T-helper 2 cell treated with Interferon-gamma antibody and Interleukin-4, amounts not matched to agents 100 ng/mL and 5 ng/mL, for 36 hours (primary cell): ENCODE measurements around the gene SLC6A3. TPM values are rescaled to one million over a fixed set of nuclear protein-coding genes. Genes with fewer than 3 reads are reported as not detected.
"Not testable (repeated sequence)": the region's sequence is repeated elsewhere in the genome, so short reads cannot be mapped to it uniquely, and the experiment has no call there.

Experiments
- intact Hi-C: fragments of 100-400 bp; cut with micrococcal nuclease; formaldehyde crosslinking; loops from one replicate; pipeline ENCODE4 v1.15.1; 2023
- total RNA-seq: library from RNA; stranded (reverse); gene quantifications from 2 replicates; pipeline ENCODE4 v1.2.3, GENCODE V29; 2022

SLC6A3 gene
- total RNA-seq, 1 donor from 2014 or later, result 0.39 TPM

- intact Hi-C loops, result not testable (repeated sequence)
Observed at GRCh38 chr5:1422522-1422921, 22.7 kb downstream of the SLC6A3 start.

DNA sequence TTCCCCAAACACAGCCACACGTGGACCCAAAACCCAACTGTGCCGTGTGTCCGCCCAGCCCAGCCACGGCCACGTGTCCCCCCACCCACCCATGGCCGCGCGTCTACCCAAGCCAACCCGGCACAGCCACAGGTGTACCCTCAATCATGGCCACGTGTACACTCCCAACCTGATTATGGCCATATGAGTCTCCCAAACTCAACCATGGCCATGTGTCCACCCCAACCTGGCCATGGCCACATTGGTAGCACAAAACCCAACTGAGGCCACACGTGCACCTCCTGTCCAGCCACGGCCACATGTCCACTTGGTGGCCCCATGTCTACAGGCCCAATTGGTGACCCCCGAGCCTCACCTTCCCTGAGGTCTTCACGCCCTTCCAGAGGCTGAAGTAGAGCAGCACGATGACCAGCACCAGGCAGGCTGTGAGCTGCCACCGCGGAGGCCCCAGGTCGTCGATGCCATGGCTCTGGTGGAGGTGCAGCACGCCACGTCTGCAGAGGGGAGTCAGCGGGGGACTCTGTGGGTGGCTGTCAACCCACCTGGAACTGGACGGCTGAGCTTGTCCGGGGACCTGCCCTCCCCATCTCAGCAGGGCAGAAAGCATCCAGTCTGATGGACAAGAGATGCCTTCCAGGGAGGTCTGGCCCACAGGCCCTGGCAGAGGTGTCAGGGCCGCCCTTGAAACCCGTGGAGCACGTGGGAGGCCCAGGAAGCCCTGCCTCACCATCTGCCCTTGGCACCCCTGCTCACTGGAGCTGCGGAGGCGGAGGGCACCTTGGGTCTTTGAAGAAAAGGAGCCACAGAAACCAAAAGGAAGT lies 23.5 kb downstream of the SLC6A3 start:
- intact Hi-C loops, result no loop called here

GRCh38 chr5:1420211-1421195 lies 24.7 kb downstream of the SLC6A3 start:
- intact Hi-C loops, result no loop called here

DNA sequence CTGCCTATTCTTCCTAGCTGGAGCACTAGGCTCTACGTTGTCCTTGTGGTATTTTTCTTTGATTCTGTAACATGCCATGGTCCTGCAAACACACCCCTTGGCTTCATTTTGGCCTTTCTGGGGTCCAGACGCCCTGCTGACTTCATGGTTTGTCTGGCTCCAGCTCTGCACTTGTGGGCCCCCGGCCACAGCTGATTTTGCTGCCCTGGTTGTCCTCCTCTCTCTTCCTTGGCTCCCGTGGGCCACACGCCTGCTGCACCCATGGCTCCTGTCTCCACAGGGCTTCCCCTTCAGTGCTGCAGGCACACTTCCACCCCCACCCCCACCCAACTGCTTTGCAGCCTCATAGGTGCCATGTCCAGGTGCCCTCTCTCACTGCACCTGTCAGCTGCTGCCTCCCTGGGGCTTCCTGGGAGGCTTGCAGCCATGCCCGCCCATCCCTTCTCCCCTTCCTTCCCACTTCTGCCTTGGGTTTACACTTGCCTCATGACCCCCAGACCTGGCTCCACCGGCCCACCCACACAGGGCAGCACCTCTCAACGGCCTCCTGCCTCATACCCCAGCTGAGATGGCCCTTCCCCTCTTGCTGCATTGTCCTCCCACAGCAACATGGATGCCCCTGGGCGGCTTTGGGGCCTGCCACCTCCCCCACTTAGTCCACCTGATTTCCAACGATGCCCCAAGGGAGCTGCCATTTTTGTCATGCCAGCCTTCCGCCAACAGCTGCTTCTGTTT lies 25.6 kb downstream of the SLC6A3 start:
- intact Hi-C loops, result no loop called here

- intact Hi-C loops, result no loop called here
Observed at GRCh38 chr5:1418921-1419280, 26.3 kb downstream of the SLC6A3 start.

GRCh38 chr5:1418238-1418920 lies 26.9 kb downstream of the SLC6A3 start:
- intact Hi-C loops, result no loop called here

DNA sequence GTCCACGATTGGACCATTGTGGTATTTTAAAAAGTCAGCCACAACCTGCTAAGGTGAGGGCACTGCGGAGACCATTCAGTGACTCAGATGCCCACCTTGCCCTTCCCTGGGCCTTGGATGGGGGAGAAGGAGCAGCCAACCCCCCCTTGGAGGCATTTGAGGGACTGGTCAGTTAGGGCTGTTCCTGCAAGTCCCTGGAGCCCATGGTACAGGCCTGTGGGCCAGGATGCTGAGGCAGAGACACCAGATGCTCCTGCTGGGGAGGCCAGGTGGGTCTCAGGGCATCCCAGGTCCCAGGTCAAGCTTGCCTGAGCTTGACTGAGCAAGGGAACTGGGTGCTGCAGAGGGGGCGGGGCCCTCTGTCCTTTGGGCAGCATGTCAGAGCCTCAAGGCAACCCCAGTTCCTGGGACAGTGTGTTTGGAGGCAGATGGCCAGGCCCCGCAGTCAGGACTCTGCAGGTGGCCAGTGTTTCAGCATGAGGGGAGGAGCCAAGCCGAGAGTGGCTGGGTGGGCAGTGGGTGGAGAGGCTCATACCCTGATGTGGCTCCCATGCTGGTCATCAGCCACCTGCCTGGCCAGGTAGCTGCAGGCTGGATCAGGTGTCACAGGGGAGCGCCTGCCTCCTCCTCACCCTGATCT lies 27.5 kb downstream of the SLC6A3 start:
- intact Hi-C loops, result no loop called here

GRCh38 chr5:1416856-1417469 lies 28.3 kb downstream of the SLC6A3 start:
- intact Hi-C loops, result no loop called here

DNA sequence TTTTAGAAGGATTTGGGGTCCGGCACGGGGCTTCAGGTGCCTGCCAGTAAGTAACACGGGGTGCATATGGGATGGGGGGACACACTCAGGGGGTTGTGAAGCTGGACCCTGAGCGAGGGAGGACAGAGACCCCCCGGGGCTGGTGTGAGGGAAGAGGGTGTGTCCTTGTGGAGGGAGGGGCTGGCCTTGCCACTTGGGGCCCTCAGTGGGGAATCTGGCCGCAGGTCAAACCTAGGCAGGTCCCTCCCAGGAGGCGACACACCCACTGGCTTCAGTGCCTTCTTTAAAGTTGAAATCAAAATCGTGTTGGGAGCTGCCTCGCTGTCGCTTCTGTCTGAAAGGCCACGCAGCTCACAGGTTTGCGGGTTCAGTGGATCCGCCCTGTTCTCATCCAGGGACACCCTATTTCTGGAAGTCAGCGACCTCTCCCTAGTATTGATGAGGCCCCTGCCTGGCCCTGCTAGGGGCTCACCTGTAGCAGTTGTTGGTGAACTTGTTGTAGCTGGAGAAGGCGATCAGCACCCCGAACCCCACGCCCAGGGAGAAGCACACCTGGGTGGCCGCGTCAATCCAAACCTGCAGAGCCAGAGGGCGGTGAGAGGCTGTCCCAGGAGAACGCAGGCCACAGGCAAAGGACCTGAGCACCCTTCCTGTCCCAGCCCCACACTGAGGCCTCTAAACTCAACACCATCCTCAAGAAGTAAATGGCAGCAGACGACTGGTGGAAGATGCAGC lies 29.4 kb downstream of the SLC6A3 start:
- intact Hi-C loops, result no loop called here

- intact Hi-C loops, result no loop called here
Observed at GRCh38 chr5:1415059-1415425, 30.2 kb downstream of the SLC6A3 start.

DNA sequence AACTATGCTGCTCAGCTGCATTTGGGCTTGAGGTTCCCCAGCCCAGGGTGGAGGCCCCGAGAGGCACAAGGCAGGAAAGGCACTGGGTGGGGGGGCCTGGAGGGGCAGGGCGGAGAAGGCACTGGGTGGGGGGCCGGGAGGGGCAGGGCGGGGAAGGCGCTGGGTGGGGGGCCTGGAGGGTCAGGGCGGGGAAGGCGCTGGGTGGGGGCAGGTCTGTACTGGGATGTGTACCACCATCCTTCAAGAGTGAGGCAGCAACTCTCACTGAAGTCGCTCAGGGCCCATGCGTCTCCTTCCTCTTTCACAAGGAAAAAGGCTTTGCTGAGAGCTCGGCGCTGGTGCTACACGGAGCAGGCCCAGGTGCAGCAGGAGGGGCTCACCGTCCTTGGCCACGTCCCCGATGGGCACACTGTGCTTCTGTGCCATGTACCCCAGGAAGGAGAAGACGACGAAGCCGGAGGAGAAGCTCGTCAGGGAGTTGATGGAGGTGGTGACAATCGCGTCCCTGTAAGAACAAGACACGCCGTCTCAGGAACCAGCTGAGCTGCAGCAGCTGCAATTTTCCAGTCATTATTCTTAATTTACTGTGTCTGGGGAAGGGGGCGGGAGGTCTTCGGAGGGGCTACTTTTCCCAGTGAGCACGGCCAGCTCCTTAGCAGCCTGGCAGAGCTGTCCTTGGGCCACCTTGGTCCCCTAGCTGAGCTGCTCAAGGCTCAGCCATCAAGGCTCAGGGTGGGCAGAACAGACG lies 30.8 kb downstream of the SLC6A3 start:
- intact Hi-C loops, result no loop called here

DNA sequence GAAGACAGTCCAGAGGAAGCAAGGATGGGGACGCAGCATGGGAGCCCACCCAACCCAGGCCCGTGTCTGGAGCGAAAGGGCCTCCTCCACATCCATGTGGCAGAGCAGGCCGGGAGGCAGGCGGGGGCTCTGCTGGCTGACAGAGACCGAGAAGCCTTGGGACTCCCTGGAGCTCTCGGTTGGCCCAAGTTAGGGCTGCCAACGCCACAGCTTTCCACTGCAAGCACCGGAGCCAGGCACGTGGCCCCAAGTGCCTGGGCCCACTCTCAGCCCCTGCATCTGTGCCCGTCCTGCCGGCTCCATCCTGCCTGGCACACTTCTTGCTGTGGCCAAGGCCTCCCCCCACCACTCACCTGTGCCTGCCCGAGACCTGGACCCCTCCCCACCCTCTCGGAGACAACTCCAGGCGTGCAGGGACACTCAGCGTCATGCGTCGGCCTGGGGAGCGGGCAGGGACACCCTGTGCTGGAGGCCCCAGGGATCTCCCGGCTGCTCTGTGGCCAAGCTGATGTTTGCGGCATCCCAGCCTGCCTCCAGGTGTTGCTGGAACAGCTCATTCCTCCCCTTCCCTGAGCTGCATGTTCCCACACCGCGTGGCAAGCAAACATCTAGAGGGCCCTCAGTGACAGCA lies 31.5 kb downstream of the SLC6A3 start:
- intact Hi-C loops, result no loop called here

- intact Hi-C loops, result no loop called here
Observed at GRCh38 chr5:1413211-1413610, 32.0 kb downstream of the SLC6A3 start.

DNA sequence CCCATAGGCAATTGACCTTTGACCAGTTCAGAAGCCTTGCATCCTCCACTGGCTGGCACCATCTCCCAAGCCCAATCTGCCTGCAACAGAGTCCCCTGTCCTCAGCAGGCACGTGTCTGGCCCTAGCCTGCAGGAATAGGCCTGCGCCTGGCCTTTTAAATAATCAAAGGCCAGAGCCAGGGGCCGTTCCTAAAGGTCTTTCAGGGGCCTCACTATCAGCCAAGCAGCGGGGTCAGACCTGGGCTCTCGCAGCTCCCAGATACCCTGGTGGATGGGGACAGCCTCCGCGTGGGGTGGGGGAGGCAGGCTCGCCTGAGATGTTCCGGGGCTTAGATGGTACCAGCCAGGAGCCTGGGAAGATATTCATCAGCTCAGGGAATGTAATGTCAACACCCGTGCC lies 32.6 kb downstream of the SLC6A3 start:
- intact Hi-C loops, result no loop called here

- intact Hi-C loops, result no loop called here
Observed at GRCh38 chr5:1412163-1412562, 33.1 kb downstream of the SLC6A3 start.

DNA sequence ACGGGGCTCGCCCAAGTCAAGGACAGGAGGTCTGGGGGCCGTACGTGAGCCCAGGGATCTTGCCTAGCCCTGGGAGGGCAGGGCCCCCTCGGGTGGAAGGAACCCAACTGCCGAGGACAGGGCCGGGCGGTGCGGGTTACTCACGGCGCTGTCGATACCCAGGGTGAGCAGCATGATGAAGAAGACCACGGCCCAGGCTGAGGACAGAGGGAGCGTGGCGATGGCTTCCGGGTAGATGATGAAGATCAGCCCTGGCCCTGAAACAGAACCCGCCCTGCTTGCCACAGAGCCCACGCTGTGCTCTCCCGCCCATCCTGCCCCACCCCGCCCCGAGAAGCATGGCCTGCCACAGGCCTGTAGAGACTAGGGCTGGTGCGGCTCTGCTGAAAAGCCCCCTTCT lies 34.1 kb downstream of the SLC6A3 start:
- intact Hi-C loops, result no loop called here

GRCh38 chr5:1410156-1411014 lies 34.9 kb downstream of the SLC6A3 start:
- intact Hi-C loops, result no loop called here
